NAMALWA (cell line): ENCODE measurements around the gene ANTXR2.
"Not testable (repeated sequence)": the region's sequence is repeated elsewhere in the genome, so short reads cannot be mapped to it uniquely, and the experiment has no call there.

Experiments
- DNase-seq: peaks from one replicate; pipeline ENCODE4 v3.0.0-alpha.2; 2015; ENCODE audit warnings: low spot score

ANTXR2 gene

DNA sequence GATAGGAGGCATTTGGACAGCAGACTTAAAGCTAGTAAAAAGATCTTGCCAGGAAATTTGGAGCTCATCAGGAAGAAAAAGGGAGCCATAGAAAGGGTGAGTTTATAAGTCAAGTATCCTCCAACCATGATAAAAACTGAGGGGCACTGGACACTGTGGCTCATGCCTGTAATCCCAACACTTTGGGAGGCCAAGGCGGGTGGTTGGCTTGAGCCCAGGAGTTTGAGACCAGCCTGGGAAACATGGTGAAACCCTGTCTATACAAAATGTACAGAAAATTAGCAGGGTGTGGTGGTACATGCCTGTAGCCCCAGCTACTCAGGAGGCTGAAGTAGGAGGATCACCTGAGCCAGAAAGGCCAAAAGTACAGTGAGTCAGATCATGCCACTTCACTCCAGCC lies 48.7 kb downstream of the ANTXR2 start:
- no peak for DNase-seq

DNA sequence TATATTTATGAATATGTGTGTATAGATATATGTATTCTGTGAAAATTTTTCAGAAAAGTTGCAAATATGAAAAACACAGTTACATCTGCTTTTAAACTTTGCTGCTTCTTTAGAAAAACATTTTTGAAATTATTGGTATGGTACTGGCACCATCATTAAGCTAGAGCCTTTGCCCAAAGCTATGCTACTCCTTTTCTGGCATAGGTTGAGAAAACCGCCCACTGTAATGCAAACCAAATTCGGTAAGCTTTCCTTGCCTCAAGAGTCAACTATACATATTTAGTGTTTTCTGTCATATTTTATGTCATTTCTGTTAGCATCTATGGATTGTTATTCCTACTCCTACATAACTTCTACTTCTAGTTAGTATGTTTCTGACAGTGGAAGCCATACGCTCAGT lies 50.7 kb downstream of the ANTXR2 start:
- no peak for DNase-seq

GRCh38 chr4:80017125-80017854 lies 55.7 kb downstream of the ANTXR2 start:
- no peak for DNase-seq

DNA sequence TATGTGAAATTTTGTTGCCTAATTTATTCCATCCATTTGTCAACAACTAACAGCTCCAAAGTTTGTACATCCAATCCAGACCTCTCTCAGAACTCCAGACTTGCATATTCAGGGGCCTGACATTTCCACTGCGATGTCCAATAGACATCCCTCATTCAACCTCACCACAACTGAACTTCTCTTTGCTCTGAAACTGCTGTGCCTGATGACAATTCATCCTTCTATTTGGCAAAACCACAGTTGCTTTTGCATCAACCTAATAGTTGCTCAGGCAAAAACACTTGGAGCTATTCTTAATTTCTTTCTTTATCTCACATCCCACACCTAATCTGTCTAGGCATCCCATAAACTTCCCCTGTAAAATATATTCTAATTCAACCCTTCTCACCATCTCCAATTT lies 56.5 kb downstream of the ANTXR2 start:
- DNase-seq, result no peak

- no peak for DNase-seq
Measured at GRCh38 chr4:80015407-80016189, 57.4 kb downstream of the ANTXR2 start.

DNA sequence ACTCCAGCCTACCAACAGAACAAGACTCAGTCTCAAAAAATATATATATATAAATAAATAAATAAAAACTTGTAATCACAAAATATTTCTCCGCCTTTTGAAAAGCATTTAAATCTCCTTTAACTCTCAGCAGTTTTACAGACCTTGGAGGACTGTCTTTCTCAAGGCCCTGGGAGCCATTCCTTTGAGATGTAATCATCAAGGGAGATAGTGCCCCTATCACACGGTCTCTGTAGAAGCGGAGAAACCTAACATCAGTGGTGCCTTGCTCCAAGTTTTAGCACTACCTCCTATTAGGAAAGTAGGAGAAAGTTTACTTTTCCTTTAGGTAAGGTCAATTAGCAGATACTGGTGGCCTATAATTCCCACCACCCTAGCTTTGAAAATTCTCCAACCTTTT lies 58.5 kb downstream of the ANTXR2 start:
- no peak for DNase-seq

- DNase-seq, result no peak
Measured at GRCh38 chr4:80012291-80012690, 60.7 kb downstream of the ANTXR2 start.

DNA sequence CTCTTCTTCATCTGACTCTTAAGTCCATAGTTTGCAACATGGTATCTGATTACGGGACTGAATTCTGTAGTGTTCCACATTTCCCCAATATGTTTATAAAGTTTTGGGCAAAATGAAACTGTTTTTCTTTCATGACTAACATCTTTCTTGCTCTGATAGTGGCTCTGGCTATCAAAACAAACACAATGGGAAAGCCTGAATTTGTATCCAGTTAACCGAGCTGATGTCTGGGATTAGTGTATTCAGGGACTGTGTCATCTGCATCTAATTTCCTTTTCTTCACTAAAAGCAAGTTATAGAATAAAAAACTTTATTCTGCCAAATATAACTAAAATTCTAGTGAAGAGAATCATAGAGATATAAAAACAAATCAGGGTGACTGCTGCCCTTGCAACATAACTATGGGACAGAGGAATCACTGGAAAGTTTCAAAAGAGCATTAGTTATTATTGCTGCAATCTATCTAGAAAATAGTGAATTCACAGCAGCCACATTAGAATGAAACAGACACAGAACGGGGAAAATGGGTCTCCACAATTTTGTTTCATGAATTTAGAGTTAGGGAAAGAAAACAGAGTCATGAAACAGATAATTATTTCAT lies 61.3 kb downstream of the ANTXR2 start:
- no peak for DNase-seq

DNA sequence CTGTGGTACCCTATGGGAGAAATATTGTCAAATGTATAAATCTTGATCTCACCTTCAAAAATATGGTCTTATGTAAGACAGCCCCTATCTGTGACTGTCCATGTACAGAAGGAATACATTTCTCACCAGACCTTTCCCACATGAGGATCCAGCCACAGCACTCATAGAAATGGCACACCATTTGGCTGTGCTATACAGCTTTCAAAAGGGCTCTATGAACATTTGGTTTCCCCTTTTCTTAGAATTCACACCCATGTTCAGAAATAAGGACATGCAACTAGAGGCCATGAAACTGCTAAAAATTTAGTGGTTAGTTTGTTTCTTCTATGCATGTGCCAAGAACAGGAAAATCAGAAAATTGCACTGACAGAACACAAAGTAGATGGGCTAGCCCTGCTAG lies 62.7 kb downstream of the ANTXR2 start:
- no peak for DNase-seq

DNA sequence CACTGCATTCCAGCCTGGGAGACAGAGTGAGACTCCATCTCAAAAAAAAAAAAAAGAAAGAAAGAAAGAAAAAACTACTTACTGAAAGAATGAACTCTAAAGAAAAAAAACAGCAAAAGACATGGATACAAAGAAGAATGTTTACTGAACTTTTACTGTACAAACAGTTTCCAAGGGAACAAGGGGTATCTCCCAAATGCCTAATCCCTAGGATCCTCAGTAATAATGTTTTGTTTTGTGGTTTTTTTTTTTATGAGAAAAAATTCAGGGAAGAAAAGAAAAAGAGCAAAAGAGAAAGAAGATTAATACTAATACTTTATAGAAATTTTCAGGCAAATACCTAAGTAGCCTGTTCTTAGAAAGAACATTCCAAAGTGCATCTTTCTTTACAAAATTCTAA lies 63.2 kb downstream of the ANTXR2 start:
- DNase-seq, result no peak

GRCh38 chr4:80008971-80009370 lies 64.1 kb downstream of the ANTXR2 start:
- no peak for DNase-seq

DNA sequence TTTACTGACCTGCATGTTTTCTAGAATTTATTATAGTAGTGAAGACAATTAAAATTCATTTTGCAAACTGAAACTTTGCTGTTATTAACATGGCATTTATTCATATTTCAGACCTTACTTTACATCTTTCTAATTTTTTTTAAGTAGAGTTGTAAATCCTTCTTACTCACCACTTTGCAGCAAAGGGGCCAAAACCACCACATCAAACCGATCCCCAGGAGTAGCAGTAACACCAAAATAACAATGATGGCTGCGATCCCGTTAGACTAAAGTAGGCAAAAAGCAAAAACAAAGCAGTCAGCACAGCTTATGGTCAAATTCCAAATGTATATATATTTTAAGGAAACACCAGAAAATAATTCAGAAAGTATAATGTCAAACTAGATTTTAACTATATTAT lies 64.7 kb downstream of the ANTXR2 start:
- DNase-seq, result no peak

- no peak for DNase-seq
Measured at GRCh38 chr4:80007745-80008149, 65.3 kb downstream of the ANTXR2 start.

- DNase-seq, result no peak
Measured at GRCh38 chr4:80006935-80007744, 65.9 kb downstream of the ANTXR2 start.

DNA sequence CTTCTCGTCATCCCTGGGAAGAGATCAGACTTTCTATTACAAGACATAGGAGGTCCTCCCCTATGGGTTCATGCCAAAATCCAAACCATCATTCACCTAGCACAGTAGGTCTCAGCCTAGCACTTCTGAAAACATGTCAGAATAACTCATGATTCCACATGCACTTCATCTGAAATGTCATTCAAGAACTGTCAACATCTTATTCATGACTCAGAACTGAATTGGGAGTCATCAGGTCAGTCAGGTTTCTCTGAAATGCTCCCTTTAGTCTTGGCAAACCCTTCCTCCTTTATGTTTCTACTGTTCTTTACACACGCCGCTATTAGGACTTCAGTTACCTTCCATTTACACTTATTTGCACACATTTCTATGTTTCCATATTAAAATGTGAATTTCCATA lies 67.2 kb downstream of the ANTXR2 start:
- no peak for DNase-seq

DNA sequence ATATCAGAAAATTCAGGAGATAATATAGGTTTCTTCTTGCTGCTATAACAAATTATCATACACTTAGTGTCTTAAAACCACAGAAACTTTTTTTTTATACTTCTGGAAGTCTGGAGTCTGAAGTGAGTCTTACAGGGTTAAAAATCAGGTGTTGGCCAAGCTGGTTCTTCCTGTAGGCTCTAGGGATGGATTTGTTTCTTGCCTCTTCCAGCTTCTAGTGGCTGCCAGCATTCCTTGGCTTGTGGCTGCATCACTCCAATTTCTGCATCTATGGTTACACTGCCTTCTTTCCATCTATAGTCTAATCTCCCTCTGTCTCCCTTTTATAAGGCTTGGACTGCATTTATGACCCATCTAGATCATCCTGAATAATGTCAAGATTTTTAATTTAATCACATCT lies 68.7 kb downstream of the ANTXR2 start:
- no peak for DNase-seq

DNA sequence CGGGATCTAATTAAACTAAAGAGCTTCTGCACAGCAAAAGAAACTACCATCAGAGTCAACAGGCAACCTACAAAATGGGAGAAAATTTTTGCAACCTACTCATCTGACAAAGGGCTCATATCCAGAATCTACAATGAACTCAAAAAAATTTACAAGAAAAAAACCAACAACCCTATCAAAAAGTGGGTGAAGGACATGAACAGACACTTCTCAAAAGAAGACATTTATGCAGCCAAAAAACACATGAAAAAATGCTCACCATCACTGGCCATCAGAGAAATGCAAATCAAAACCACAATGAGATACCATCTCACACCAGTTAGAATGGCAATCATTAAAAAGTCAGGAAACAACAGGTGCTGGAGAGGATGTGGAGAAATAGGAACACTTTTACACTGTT lies 70.5 kb downstream of the ANTXR2 start:
- not testable (repeated sequence) for DNase-seq

DNA sequence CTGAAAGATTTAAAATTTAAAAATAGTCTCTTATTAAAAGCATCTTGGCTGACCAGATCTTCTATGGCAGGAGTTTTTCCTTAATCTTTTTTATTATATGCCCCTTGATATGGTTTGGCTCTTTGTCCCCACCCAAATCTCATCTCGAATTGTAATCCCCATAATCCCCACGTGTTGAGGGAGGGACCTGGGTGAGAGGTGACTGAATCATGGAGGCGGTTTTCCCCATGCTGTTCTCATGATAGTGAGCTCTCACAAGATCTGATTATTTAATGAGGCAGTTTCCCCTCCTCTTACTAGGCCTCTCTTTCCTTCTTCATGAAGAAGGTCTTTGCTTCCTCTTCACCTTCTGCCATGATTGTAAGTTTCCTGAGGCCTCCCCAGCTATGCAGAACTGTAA lies 74.0 kb downstream of the ANTXR2 start:
- not testable (repeated sequence) for DNase-seq

DNA sequence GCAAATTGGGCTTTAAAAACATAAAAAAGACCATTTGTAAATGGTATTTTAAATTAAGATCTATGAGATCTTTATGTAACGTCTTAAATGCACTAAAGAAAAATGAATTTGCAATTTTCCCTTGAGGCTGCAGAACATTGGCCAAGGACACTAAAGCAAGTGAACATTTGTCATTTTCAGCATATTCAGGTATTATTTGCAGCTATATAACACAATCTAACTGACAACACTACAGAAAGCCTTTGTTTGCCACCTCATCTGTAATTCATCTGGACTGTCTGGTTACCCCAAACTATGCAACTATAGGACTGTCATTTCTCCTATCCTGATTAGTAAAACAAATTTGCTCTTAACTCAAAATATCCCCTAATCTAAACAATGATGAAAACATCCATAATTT lies 74.8 kb downstream of the ANTXR2 start:
- no peak for DNase-seq

- no peak for DNase-seq
Measured at GRCh38 chr4:79996851-79997250, 76.2 kb downstream of the ANTXR2 start.

- no peak for DNase-seq
Measured at GRCh38 chr4:79993476-79993875, 79.6 kb downstream of the ANTXR2 start.

DNA sequence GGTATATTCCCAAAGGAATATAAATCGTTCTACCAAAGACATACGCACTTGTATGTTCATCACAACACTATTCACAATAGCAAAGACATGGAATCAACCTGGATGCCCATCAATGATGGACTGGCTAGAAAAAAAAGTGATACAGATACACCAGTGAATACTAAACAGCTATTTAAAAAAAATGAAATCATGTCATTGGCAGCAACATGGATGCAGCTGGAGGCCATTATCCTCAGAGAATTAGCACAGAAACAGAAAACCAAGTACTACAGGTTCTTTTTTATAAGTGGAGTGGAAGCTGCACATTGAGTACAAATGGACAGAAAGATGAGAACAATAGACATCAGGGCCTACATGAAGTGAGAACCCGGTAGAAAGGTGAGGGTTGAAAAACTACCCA lies 81.4 kb downstream of the ANTXR2 start:
- no peak for DNase-seq
